ENCODE measurements around the gene INO80B.

DNA sequence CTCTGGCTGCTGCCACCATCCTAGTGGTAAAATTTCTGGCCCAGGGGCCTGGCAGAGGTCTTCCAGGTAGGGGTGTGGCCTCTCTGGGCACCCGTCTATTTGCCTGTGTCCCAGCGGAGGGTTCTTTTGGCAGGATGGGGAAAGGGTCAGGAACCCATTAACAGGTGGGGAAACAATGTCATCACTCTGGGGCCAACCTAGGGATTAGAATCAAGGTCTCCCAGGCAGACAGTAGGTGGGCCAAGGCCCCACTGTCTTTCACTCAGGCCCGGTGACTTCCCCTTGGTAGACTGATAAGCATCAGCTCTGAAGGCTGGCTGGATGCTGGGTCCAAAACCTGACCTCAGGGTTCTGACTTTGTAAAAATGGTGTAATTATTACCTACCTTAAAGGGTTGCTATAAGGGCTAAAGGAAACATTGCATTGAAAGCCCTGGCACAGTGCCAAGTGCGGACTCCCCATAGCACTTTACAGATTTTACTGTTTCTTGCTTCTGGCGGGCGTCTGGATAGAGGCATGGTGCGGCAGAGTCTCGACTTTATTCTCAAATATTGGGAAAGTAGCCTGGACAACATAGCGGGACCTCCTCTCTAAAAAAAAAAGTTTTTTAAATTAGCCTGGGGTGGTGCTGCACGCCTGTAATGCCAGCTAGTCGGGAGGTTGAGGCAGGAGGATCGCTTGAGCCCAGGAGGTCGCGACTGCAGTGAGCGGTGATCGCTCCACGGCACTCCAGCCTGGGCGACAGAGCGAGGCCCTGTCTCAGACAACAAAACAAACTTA lies 42.3 kb downstream of the INO80B start:
- TF ChIP-seq, protein P1, sequence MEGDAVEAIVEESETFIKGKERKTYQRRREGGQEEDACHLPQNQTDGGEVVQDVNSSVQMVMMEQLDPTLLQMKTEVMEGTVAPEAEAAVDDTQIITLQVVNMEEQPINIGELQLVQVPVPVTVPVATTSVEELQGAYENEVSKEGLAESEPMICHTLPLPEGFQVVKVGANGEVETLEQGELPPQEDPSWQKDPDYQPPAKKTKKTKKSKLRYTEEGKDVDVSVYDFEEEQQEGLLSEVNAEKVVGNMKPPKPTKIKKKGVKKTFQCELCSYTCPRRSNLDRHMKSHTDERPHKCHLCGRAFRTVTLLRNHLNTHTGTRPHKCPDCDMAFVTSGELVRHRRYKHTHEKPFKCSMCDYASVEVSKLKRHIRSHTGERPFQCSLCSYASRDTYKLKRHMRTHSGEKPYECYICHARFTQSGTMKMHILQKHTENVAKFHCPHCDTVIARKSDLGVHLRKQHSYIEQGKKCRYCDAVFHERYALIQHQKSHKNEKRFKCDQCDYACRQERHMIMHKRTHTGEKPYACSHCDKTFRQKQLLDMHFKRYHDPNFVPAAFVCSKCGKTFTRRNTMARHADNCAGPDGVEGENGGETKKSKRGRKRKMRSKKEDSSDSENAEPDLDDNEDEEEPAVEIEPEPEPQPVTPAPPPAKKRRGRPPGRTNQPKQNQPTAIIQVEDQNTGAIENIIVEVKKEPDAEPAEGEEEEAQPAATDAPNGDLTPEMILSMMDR (IDR thresholded peaks at IDR 0.05 in 2 of 3, conservative IDR thresholded peaks at IDR 0.05 in 1 of 3; ENCODE audit: insufficient read depth in 2 of 3, low read depth in 1 of 3, low read length in 3 of 3) = no peak
- TF ChIP-seq EZH2 (IDR thresholded peaks at IDR 0.05; ENCODE audit: borderline replicate concordance, low read depth, low read length) (no peak), CBX1 (IDR thresholded peaks at IDR 0.05; ENCODE audit: low read depth) (no peak), CEBPB (tag; IDR thresholded peaks at IDR 0.05) (no peak), HMG20A (CRISPR knock-in tag; conservative IDR thresholded peaks at IDR 0.05) (no peak), NBN (IDR thresholded peaks at IDR 0.05; ENCODE audit: low read depth) (no peak), NFATC3 (IDR thresholded peaks at IDR 0.05) (no peak), MCM2 (IDR thresholded peaks at IDR 0.05; ENCODE audit: low read depth) (no peak)
- TF ChIP-seq, protein P2, sequence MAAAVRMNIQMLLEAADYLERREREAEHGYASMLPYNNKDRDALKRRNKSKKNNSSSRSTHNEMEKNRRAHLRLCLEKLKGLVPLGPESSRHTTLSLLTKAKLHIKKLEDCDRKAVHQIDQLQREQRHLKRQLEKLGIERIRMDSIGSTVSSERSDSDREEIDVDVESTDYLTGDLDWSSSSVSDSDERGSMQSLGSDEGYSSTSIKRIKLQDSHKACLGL (CRISPR knock-in tag; IDR thresholded peaks at IDR 0.05; ENCODE audit: borderline replicate concordance, poor library complexity, severe bottlenecking) = no peak

Measured in K562 (cell line).